Lower leg skin (tissue), 3 donors: ENCODE measurements around the gene C2orf68.

Experiments used
- CTCF ChIP-seq, 3 donors: fragments of 450-650 bp; IDR thresholded peaks; one replicate each; pipeline ENCODE4 v1.5.1; 2016; ENCODE audit warnings: antibody characterized with exemption in 3 of 3, mild to moderate bottlenecking in 3 of 3, moderate library complexity in 2 of 3
- POLR2A ChIP-seq, 2 donors: fragments of 450-650 bp; IDR thresholded peaks; one replicate each; pipeline ENCODE4 v1.6.1; 2016 to 2017; ENCODE audit warnings: antibody characterized with exemption in 2 of 2, mild to moderate bottlenecking in 1 of 2, moderate library complexity in 1 of 2

DNA sequence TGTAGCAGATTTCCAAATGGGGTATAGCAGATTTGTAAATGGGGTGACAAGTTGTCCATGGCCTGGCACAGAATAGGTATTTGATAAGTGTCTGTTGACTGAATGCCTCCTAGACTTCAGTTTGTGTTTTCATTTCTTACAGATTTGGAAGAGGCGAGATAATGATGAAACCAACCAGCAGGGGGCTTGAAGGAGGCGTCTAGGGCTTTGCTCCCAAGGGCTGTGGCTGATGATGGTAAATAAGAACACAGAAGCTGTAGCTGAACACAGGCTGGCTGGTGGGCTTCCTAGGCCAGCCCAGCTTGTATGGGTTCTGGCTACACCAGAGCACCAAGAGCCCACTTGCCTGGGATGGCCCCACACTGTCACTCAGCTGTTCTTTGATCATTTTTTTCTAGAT, 36.8 kb upstream of the C2orf68 start:
- TF ChIP-seq CTCF (IDR thresholded peaks at IDR 0.05) (no peak), POLR2A (IDR thresholded peaks at IDR 0.05) (no peak)
